Mucosa of stomach (tissue), 1 donor: ENCODE results near the gene NKX2-2.

ENCODE experiments used
- H3K27me3 ChIP-seq: one replicate; pipeline ENCODE4 v1.7.0; 2013; ENCODE audit warnings: mild to moderate bottlenecking, low read length; ENCODE audit not compliant: control insufficient read depth, insufficient read depth
- H3K36me3 ChIP-seq: one replicate; pipeline ENCODE4 v1.7.0; 2013; ENCODE audit warnings: low read length; ENCODE audit not compliant: control insufficient read depth, insufficient read depth
- H3K4me1 ChIP-seq: one replicate; pipeline ENCODE4 v1.7.0; 2013; ENCODE audit warnings: mild to moderate bottlenecking, low read length; ENCODE audit not compliant: control insufficient read depth, insufficient read depth
- H3K4me3 ChIP-seq: one replicate; pipeline ENCODE4 v1.7.0; 2013; ENCODE audit warnings: low read length
- H3K9ac ChIP-seq: one replicate; pipeline ENCODE4 v1.7.0; 2013; ENCODE audit warnings: mild to moderate bottlenecking, low read length, moderate library complexity
- H3K9me3 ChIP-seq: one replicate; pipeline ENCODE4 v1.7.0; 2013; ENCODE audit warnings: mild to moderate bottlenecking, low read length, moderate library complexity; ENCODE audit not compliant: control insufficient read depth
- donor health status: Pancreatic carcinoma.

The NKX2-2 gene

DNA sequence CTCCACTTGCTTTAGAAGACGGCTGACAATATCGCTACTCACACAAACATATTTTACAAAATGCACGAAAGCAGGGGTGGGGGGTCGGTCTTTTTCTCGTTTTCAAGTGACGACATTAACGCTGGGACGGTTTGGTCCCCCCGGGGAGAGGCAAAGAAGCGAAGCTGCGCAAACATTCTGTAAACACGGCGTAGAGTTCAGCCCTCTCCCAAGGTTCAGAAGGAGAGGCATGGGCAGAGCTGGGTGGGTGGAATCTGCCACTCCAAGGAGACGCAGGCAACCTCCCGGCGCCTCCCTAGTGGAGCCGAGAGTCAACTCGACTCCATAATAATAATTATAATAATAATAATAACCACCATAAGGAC, 2.4 kb downstream of the NKX2-2 start:
- no peaks in the 10 kb centered on the region for H3K9me3 ChIP-seq
- H3K4me3 ChIP-seq, result no peak overlapping the region
- no peak overlapping the region for H3K9ac ChIP-seq
- no peaks in the 10 kb centered on the region for H3K36me3 ChIP-seq
- peaks cover 15% of the 10 kb centered on the region for H3K4me1 ChIP-seq
- H3K27me3 ChIP-seq, result peaks cover 88% of the 10 kb centered on the region

DNA sequence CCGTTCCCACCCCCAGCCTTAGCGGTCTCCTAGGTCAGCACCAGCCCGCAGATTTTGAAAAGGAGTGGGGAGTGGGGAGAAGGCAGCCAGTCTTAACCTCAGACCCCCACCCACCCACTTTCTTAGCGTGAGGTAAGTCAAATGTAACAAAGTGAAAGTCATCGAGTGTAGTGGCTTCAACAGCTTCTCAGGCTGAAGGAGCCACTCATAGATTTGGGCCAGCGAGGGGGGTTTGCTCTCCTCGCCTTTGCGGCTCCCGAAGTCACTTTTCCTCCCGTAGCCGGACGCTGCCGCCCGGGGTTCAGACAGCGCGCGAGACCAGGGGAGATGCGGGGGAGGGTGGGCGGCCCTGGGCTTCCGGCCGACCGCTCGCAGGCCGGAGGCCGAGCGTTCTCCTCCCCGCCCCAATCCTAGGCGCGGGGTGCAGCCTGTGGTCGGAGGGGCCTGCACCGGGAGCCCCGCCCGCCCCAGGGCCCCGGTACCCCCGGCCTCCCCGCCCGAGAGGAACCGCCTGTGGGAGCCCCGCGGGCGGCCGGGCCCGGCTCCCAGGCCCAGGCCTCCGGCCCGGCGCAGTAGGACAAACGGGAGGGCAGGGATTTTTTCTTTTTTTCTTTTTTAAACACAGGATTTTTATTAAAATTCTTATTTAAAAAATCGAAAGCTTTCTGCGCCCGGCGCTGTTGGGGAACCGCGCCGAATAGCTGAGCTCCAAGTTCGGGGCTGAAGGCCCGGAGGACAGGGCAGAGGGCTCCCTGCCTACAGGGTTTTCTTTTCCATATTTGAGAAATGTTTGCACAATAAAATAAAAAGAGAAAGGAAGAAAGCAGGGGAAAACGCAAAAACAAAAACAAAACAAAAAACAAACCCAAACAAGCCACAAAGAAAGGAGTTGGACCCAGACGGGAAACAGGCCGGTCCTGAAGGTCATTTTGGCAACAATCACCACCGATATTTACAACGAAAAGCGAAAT, 3.2 kb downstream of the NKX2-2 start:
- H3K36me3 ChIP-seq, result no peaks in the 10 kb centered on the region
- H3K9ac ChIP-seq, result peak overlapping the region; percentile 47
- H3K4me1 ChIP-seq, result peaks cover 21% of the 10 kb centered on the region
- H3K4me3 ChIP-seq, result no peak overlapping the region
- H3K27me3 ChIP-seq, result peaks cover 88% of the 10 kb centered on the region
- no peaks in the 10 kb centered on the region for H3K9me3 ChIP-seq

DNA sequence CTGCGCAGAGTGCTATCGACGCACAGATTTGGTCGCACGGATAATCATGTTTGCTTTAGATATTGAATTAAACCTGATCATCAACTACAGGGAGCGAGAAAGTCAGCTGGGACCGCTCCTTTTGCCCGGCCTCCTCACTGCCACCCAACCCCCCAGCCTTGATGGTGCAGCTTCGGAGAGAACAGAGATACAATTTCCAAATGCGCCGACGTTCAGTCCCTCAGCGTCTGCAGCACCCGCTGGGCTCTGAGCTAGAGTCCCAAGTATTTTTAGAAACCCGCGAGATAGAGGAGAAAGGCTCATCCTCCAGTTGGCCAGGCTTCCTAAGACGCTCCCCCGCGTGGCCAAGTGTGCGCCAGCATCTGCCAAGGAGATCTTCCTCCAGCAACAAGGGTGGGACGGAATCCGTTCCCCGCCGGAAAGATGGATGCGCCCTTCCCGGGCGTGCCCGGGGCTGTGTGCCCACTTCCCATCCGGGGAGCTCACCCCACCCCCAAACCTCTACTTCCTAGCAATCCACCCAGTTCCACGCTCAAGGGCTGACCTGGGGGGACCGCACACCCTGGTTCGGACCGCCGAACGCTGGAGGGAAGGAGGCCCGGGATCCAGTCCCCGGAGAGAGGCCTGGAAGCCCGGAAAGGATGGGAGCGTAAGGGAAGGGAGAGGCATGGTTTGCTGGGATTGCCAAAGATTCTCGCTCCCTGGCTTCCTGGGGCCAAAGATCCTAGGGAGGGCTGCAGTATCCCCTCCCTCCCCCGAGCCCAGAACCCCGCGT, 4.1 kb downstream of the NKX2-2 start:
- H3K4me3 ChIP-seq, result no peak overlapping the region
- peak overlapping the region; percentile 47 for H3K9ac ChIP-seq
- peaks cover 29% of the 10 kb centered on the region for H3K4me1 ChIP-seq
- H3K9me3 ChIP-seq, result no peaks in the 10 kb centered on the region
- peaks cover 92% of the 10 kb centered on the region for H3K27me3 ChIP-seq
- no peaks in the 10 kb centered on the region for H3K36me3 ChIP-seq

DNA sequence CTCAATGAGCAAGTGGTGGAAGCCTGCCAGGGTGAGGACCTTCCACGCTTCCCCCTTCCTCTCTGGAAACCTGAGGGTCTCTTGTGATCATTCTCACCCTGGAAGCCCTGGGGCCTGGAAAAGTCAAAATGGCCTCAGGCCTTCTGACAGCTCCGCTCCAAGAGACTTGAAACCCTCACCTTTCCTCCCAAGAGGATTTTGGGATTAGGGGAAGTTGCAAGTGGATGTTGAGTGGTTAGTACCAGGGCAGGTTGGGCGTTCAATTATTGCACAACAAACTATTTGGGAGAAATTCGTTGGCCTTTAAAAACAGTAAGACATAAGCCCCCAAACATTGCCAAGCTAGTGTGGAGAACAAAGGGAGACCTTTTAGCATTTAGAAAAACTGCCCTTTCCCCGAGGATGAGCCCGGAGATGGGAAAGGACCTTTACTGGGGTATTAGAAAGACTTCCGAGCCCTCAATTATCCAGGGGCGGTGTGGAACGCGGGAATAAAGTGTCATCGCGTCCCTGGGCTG, 4.7 kb downstream of the NKX2-2 start:
- no peak overlapping the region for H3K9ac ChIP-seq
- H3K27me3 ChIP-seq, result peaks cover 92% of the 10 kb centered on the region
- H3K9me3 ChIP-seq, result no peaks in the 10 kb centered on the region
- H3K4me3 ChIP-seq, result no peak overlapping the region
- H3K36me3 ChIP-seq, result no peaks in the 10 kb centered on the region
- peaks cover 29% of the 10 kb centered on the region for H3K4me1 ChIP-seq

DNA sequence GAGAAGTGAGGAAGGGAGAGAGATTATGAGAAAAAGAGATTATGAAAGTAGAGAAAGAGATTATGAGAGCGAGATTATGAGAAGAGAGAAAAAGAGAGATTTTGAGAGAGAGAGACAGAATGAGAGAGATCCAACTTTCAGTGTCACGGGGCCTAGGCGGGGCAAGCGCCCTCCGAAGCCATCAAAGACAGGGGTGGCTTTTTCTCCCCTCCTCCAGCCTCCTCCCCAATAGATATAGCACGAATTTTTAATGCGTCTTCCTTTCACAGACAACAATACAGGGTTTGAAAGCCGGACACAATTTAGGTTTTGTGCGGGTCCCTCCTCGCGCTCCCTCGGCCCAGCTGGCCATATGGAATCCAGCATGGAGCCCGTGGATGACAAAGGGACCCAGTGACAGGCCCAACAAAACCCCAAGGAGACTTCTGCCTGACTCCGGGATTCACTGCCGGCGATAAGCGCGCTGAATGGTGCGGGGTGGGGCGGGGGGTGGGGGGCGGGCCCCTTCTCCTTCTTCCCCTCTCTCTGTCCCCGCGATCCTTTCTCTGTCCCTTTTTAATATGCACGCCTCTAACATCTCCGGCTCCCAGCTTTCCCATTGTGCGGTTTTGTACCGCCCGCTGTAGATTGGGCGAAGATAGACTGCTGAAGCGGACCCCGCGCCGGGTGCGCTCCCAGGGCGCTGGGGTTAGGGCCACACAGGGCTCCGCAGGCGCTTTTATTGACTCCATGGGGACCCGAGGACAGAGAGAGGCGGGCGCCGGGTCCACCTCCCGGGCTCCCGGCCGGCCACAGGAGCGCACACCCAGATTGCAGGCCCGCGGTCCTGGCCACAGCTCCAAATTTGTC, 5.4 kb downstream of the NKX2-2 start:
- Histone ChIP-seq H3K4me3 (no peak overlapping the region), H3K9ac (no peak overlapping the region), H3K27me3 (peaks cover 88% of the 10 kb centered on the region), H3K4me1 (peaks cover 29% of the 10 kb centered on the region), H3K9me3 (no peaks in the 10 kb centered on the region), H3K36me3 (no peaks in the 10 kb centered on the region)

DNA sequence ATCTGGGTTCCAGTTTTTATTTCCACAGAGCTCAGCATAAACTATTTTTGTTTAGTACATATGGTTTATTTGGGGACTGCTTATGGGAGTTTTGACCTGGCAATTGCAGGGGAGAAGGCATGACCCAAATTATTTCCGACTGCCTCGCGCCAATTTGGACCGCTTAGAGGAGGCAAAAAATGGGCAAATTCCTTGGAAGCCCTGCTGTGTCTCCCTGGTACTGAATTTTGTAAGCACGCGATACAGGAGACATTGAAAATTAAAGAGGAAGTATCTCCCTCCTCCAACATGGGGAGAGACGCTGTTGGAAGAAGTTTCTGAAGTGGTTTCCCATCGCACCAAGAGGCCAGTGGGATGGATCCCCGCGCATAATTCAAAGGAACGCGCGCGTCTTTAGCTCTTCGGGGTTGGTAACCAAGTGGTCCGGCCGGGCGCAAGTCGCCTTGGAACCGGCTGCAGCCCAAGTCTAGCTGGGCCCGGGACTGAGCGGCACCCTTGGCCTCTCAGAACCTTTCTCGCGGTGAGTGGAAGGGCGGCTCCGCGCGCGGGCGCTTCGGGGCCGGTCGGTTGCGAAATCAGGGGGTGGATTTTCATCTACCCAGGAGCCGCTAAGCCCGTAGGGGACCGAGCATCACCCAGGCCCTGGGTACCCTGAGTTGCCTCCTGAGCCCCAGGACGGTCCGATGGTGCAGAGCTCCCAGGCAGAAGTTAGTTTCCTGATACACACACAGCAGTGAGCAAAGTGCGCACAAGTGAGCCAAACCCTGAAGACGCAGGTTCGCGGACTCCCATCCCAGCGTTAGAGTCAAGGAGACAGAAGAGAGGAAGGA, 6.2 kb downstream of the NKX2-2 start:
- Histone ChIP-seq H3K9ac (no peak overlapping the region), H3K27me3 (peaks cover 85% of the 10 kb centered on the region), H3K4me1 (peaks cover 27% of the 10 kb centered on the region), H3K4me3 (no peak overlapping the region), H3K36me3 (no peaks in the 10 kb centered on the region), H3K9me3 (no peaks in the 10 kb centered on the region)

DNA sequence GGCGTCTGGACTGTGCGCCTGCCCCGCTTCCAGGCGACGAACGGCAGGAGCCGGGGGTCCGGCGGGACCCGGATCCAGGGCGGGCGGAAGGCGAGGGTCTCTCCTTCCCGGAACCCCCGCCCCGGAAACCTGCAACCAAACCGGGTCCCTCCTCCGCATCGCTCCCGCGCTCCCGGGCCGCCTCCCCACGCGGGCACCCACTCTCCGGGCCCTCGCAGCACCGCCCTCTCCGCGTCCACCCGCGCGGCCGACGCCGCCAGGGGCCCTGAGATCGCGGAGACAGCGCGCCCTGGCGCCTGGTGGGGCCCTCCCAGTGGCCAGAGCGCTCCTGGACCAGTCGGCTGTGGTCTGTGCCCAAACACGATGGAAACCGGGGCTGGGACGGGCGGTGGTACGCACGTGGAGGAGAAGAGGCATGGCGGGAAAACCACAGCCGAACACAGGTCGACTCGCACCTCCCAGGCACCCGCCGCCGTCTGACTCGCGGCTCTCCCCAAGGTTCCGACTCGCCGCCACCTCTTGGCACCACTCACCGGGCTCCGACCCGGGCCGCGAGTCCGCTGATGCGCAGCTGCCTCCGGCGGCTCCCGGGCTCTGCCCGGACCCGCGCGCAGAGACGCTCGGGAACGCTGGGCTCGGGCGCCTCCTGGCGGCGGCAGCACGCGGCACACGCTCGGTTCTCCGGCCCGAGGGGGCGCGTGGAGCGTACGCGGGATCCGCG, 7.9 kb downstream of the NKX2-2 start:
- H3K36me3 ChIP-seq, result no peaks in the 10 kb centered on the region
- H3K27me3 ChIP-seq, result peaks cover 69% of the 10 kb centered on the region
- H3K4me1 ChIP-seq, result peaks cover 19% of the 10 kb centered on the region
- peak overlapping the region; percentile 37 for H3K9ac ChIP-seq
- H3K9me3 ChIP-seq, result no peaks in the 10 kb centered on the region
- H3K4me3 ChIP-seq, result no peak overlapping the region

DNA sequence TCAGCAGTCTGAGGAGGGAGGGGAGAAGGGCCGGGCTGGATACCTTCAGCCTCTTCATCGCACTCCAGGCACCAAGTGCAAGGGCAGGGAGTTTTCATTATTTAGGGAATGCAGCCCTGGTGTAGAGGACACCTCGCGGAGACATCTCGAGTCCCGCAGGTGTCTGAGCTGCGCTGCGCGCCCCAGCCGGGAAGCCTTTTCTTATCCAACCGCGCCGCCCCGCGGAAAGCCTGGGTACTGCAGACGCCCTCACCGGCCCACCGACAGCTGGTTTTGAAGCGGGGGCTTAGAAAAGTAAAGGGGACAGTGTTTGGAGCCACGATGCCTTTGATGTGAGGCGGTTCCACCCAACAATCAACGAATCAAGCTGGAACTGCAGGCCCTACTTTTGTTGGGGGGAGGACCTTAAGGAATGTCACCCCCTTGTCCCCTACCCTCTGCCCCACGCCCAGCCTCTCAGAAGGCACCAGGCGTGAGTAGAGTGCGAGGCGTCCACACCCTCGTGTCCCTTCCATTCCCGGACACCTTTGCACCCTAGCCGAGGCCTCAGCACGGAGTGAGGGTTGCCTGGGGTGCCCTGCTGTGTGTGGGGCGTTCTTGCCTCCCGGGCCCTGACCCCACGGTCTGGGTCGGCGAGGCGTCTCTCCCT, 8.6 kb downstream of the NKX2-2 start:
- Histone ChIP-seq H3K9ac (no peak overlapping the region), H3K4me1 (peaks cover 19% of the 10 kb centered on the region), H3K4me3 (no peak overlapping the region)

DNA sequence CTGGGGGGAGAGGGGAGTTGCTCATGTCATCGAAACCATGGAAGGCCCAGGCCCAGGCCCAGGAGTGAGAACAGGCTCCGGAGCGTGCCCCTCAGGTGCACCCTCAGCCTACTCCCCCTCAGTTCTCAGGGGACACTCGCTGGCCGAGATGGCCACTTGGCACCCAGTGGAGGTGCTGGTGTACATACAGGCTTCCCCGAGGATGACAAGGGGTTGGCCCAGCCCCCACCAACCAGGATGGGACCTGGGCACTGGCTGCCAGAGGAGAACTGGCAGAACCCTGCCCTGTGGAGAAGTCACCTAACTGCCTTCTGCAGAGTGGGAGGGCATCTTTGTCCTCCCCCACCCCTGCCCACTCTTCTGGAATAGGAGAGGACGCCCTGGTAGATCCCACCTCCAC, 9.5 kb downstream of the NKX2-2 start:
- no peaks in the 10 kb centered on the region for H3K36me3 ChIP-seq
- H3K4me3 ChIP-seq, result no peak overlapping the region
- H3K9me3 ChIP-seq, result no peaks in the 10 kb centered on the region
- peaks cover 55% of the 10 kb centered on the region for H3K27me3 ChIP-seq
- H3K9ac ChIP-seq, result no peak overlapping the region
- peaks cover 19% of the 10 kb centered on the region for H3K4me1 ChIP-seq

More for the DNA sequence above, 8.6 kb downstream of the NKX2-2 start:
- Histone ChIP-seq H3K27me3 (peaks cover 64% of the 10 kb centered on the region), H3K9me3 (no peaks in the 10 kb centered on the region), H3K36me3 (no peaks in the 10 kb centered on the region)

DNA sequence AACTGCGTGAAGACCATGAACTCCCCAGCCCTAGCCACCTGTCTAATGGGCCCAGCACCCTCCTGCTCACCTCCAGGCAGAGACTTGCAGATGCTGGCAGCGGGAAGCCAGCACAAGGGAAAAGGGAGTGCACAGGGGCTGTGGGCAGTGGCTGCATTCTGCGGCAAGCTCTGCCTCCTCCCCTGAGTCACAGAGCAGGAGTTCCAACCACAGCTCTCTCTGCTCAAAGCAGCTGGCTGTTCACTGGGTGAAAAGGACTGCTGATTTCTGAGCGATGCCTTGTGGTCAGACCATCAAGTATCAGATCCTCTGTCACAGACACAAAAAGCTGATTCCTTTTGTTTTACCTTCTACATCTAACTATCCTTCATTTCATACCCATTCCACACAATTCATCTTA, 10.5 kb downstream of the NKX2-2 start:
- no peak overlapping the region for H3K9ac ChIP-seq
- H3K4me1 ChIP-seq, result peaks cover 19% of the 10 kb centered on the region
- H3K36me3 ChIP-seq, result no peaks in the 10 kb centered on the region
- no peak overlapping the region for H3K4me3 ChIP-seq
- H3K9me3 ChIP-seq, result no peaks in the 10 kb centered on the region
- peaks cover 52% of the 10 kb centered on the region for H3K27me3 ChIP-seq
